HL-60 (cell line): ENCODE results near the gene NEDD4L.

Experiments used
- GABPA ChIP-seq: IDR thresholded peaks from 2 replicates; pipeline ENCODE4 v1.6.1; 2012; ENCODE audit warnings: low read depth
- POLR2AphosphoS5 ChIP-seq: IDR thresholded peaks from 2 replicates; pipeline ENCODE4 v1.6.1; 2012; ENCODE audit warnings: low read depth
- SPI1 ChIP-seq: IDR thresholded peaks from 2 replicates; pipeline ENCODE4 v1.6.1; 2012; ENCODE audit warnings: low read depth, mild to moderate bottlenecking, borderline replicate concordance
- TF ChIP-seq, protein P1 (sequence below): IDR thresholded peaks from one replicate; pipeline ENCODE4 v1.5.1; 2011; ENCODE audit warnings: low read length, control low read depth, inconsistent platforms; ENCODE audit not compliant: insufficient read depth
- TF ChIP-seq, protein P2 (sequence below): IDR thresholded peaks from 2 replicates; pipeline ENCODE4 v1.6.1; 2012; ENCODE audit warnings: low read depth; ENCODE audit not compliant: insufficient replicate concordance

GRCh38 chr18:58348951-58349350 is 304.9 kb downstream of the NEDD4L start:
- TF ChIP-seq, protein P1, sequence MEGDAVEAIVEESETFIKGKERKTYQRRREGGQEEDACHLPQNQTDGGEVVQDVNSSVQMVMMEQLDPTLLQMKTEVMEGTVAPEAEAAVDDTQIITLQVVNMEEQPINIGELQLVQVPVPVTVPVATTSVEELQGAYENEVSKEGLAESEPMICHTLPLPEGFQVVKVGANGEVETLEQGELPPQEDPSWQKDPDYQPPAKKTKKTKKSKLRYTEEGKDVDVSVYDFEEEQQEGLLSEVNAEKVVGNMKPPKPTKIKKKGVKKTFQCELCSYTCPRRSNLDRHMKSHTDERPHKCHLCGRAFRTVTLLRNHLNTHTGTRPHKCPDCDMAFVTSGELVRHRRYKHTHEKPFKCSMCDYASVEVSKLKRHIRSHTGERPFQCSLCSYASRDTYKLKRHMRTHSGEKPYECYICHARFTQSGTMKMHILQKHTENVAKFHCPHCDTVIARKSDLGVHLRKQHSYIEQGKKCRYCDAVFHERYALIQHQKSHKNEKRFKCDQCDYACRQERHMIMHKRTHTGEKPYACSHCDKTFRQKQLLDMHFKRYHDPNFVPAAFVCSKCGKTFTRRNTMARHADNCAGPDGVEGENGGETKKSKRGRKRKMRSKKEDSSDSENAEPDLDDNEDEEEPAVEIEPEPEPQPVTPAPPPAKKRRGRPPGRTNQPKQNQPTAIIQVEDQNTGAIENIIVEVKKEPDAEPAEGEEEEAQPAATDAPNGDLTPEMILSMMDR, result no peak
- TF ChIP-seq, protein P2, sequence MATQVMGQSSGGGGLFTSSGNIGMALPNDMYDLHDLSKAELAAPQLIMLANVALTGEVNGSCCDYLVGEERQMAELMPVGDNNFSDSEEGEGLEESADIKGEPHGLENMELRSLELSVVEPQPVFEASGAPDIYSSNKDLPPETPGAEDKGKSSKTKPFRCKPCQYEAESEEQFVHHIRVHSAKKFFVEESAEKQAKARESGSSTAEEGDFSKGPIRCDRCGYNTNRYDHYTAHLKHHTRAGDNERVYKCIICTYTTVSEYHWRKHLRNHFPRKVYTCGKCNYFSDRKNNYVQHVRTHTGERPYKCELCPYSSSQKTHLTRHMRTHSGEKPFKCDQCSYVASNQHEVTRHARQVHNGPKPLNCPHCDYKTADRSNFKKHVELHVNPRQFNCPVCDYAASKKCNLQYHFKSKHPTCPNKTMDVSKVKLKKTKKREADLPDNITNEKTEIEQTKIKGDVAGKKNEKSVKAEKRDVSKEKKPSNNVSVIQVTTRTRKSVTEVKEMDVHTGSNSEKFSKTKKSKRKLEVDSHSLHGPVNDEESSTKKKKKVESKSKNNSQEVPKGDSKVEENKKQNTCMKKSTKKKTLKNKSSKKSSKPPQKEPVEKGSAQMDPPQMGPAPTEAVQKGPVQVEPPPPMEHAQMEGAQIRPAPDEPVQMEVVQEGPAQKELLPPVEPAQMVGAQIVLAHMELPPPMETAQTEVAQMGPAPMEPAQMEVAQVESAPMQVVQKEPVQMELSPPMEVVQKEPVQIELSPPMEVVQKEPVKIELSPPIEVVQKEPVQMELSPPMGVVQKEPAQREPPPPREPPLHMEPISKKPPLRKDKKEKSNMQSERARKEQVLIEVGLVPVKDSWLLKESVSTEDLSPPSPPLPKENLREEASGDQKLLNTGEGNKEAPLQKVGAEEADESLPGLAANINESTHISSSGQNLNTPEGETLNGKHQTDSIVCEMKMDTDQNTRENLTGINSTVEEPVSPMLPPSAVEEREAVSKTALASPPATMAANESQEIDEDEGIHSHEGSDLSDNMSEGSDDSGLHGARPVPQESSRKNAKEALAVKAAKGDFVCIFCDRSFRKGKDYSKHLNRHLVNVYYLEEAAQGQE, result no peak
- TF ChIP-seq GABPA (no peak), POLR2AphosphoS5 (no peak), SPI1 (no peak)
